GM19239 (cell line): ENCODE data around the gene RNASEH2A.
"Not testable (repeated sequence)": the region's sequence is repeated elsewhere in the genome, so short reads cannot be mapped to it uniquely, and the experiment has no call there.

Experiments
- DNase-seq: peaks from one replicate; pipeline ENCODE4 v3.0.0; 2011; ENCODE audit warnings: low spot score; ENCODE audit not compliant: insufficient read length
- FAIRE-seq: peaks from 2 replicates; lab custom pipeline; 2011; peaks lifted over from hg19 to GRCh38; lab: Jason Lieb, UNC

RNASEH2A gene

GRCh38 chr19:12825254-12826131, 19.1 kb downstream of the RNASEH2A start:
- DNase-seq (no peak), FAIRE-seq (no peak)

- no peak for DNase-seq
Measured at GRCh38 chr19:12828494-12828893, 22.1 kb downstream of the RNASEH2A start.

DNA sequence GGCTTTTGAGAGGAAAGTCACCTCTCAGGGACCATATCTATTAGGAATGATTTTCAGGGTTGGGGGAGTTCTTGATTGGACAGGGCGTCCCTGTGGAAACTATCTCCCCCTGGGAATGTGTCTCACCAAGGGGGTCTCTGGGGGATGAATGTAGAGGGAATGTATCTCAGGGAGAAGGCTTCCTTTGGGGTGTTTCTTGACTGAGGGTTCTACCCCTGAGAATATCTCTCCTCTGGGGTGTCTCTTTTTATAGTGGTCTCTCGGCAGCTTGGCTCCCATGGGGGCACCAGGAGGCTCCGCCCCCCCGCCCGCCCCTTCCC, 27.0 kb downstream of the RNASEH2A start:
- no peak for FAIRE-seq
- DNase-seq: no peak

More at GRCh38 chr19:12828494-12828893, 22.1 kb downstream of the RNASEH2A start:
- no peak for FAIRE-seq

- no peak for DNase-seq
- no peak for FAIRE-seq
Measured at GRCh38 chr19:12833738-12834565, 27.6 kb downstream of the RNASEH2A start.

GRCh38 chr19:12834566-12834943, 28.2 kb downstream of the RNASEH2A start, which contains the start of gene RTBDN:
TSS of gene RTBDN (minus strand) at chr19:12834579. CDS start at chr19:12829979, 4,600 bp downstream.
- no peak for DNase-seq
- FAIRE-seq: no peak

- DNase-seq (no peak), FAIRE-seq (no peak)
Measured at GRCh38 chr19:12834976-12835757, 28.8 kb downstream of the RNASEH2A start.

- no peak for FAIRE-seq
- no peak for DNase-seq
Measured at GRCh38 chr19:12836529-12836863, 30.1 kb downstream of the RNASEH2A start.

GRCh38 chr19:12837225-12837624, 30.8 kb downstream of the RNASEH2A start:
- no peak for FAIRE-seq
- no peak for DNase-seq

GRCh38 chr19:12838182-12838885, 31.9 kb downstream of the RNASEH2A start, which contains the start of gene MAST1:
TSS of gene MAST1 (plus strand) at chr19:12838515. CDS start at chr19:12838573, 58 bp downstream.
- DNase-seq (no peak), FAIRE-seq (no peak)

GRCh38 chr19:12838886-12839756, 32.7 kb downstream of the RNASEH2A start:
- no peak for FAIRE-seq

DNA sequence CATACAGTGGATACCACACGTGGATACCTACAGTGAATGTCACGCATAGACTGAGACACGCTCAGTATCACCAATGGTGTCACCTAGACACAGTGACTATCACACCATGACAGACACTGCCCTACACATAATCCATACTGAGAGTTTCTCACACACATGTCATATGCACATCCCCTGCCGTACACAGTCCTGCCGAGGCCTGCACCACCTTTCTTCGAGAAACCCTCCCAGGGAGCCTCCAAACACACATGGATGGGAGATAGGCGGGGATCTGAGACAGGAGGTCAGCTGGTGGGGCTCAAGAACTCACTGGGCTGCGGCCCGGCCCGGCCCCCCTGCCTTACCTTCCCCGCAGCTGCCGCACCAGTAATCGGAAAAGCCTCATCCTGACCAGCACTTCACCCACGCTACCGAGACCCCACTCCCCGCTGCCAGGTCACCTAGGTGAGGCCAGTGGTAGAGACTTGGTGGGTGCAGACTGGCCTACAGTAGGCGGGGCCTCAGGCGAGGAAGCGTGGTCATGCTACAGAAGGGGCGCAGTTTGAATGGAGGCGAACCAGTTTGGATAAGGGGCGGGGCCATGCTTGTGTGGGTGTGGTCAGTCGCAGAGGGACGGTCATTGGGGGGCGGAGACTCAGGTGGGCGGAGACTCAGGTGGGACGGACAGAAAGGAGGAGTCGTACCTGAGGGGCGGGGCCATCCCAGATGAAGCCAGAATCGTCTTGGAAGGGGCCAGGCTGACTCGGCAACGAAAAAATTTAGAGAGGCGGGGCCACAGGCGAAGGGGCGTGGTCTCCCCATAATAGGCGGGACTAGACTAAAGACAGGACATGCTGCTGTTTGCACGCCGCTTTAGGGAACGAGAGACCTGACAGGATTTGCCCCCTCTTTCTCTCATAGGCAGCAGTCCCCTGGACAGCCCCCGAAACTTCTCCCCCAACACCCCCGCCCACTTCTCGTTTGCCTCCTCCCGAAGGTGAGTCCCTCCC, 34.0 kb downstream of the RNASEH2A start:
- DNase-seq: no peak
- FAIRE-seq: no peak

More at GRCh38 chr19:12838886-12839756, 32.7 kb downstream of the RNASEH2A start:
- no peak for DNase-seq

- FAIRE-seq (no peak), DNase-seq (no peak)
Measured at GRCh38 chr19:12841094-12841493, 34.7 kb downstream of the RNASEH2A start.

- no peak for FAIRE-seq
Measured at GRCh38 chr19:12842511-12842910, 36.1 kb downstream of the RNASEH2A start.

GRCh38 chr19:12843328-12843727, 36.9 kb downstream of the RNASEH2A start:
- DNase-seq (no peak), FAIRE-seq (no peak)

More at GRCh38 chr19:12842511-12842910, 36.1 kb downstream of the RNASEH2A start:
- DNase-seq: no peak

- FAIRE-seq (no peak), DNase-seq (no peak)
Measured at GRCh38 chr19:12843999-12844732, 37.8 kb downstream of the RNASEH2A start.

DNA sequence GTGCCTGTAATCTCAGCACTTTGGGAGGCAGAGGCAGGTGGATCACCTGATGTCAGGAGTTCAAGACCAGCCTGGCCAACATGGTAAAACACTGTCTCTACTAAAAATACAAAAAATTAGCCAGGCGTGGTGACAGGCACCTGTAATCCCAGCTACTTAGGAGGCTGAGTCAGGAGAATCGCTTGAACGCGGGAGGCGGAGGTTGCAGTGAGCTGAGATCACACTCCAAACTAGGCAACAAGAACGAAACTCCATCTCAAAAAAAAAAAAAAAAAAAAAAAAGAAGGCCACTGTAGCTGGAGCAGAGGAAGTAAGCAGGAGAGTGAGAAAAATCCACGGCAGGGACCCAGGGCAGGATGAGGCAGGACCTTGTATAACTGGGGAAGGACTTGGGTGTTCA, 40.2 kb downstream of the RNASEH2A start:
- FAIRE-seq, DNase-seq: not testable (repeated sequence)
